A549 (cell line): ENCODE data around the gene IL4R. TPM values are rescaled to one million over a fixed set of nuclear protein-coding genes. Genes with fewer than 3 reads are reported as not detected.
A peak's percentile ranks its signal among the peaks of the same experiment; 100 is the strongest.

Source experiments
- ATAC-seq, 2 experiments: fragments of 200-7000 bp in 1 of 2; fragments of >200 bp in 1 of 2; cut with Nextera tagmentation in 1 of 2; cut with Tn5 transposase in 1 of 2; 3 replicates each; pipeline versions ENCODE4 v1.8.0 to v1.9.1; 2018 to 2020; ENCODE audit warnings: mild to moderate bottlenecking in 1 of 2, moderate library complexity in 1 of 2
- CTCF ChIA-PET: fragments of 300-600 bp; sonication (Branson Sonifier 250); formaldehyde crosslinking; extraction: SDS; loops from one replicate; lab custom pipeline; 2021; ENCODE audit warnings: antibody characterized with exemption, inconsistent platforms; lab: Yijun Ruan, JAX
- POLR2A ChIA-PET: fragments of 350-600 bp; formaldehyde crosslinking; extraction: SDS; loops from one replicate; lab custom pipeline; 2021; ENCODE audit warnings: antibody characterized with exemption, inconsistent platforms; lab: Yijun Ruan, JAX
- DNase-seq, 2 experiments: peaks; one replicate each; pipeline versions ENCODE4 v3.0.0 to v3.0.0-alpha.2; 2011 to 2016; ENCODE audit warnings: low read depth in 1 of 2, low spot score in 1 of 2
- FAIRE-seq: peaks from 2 replicates; lab custom pipeline; 2011; peaks lifted over from hg19 to GRCh38; lab: Jason Lieb, UNC
- H3K27ac ChIP-seq, 2 experiments: fragments of >200 bp; sonication (Bioruptor Twin); formaldehyde crosslinking; 3 replicates each; pipeline ENCODE4 v1.5.1; 2016 to 2017
- H3K4me1 ChIP-seq: fragments of >200 bp; sonication (Bioruptor Twin); formaldehyde crosslinking; 3 replicates; pipeline ENCODE4 v1.6.1; 2016
- H3K4me2 ChIP-seq: fragments of >200 bp; sonication (Bioruptor Twin); formaldehyde crosslinking; 3 replicates; pipeline ENCODE4 v1.6.1; 2016
- H3K4me3 ChIP-seq: fragments of >200 bp; sonication (Bioruptor Twin); formaldehyde crosslinking; 3 replicates; pipeline ENCODE4 v1.5.1; 2016
- H3K9me3 ChIP-seq: fragments of >200 bp; sonication (Bioruptor Twin); formaldehyde crosslinking; 3 replicates; pipeline ENCODE4 v1.6.1; 2016
- ATOH8 ChIP-seq: fragments of 250-450 bp; sonication (Bioruptor Pico); IDR thresholded peaks from 2 replicates; pipeline ENCODE4 v1.5.0; 2020; ENCODE audit warnings: low read depth, mild to moderate bottlenecking, moderate library complexity
- BCL3 ChIP-seq: fragments of >200 bp; sonication (Bioruptor Twin); formaldehyde crosslinking; IDR thresholded peaks from 3 replicates; pipeline ENCODE4 v1.6.1; 2016
- BHLHE40 ChIP-seq: IDR thresholded peaks from 2 replicates; pipeline ENCODE4 v1.6.1; 2012; ENCODE audit warnings: low read depth, low read length, inconsistent platforms
- CBX8 ChIP-seq: fragments of 200-600 bp; sonication (generic); IDR thresholded peaks from 2 replicates; pipeline ENCODE4 v1.6.1; 2016
- CEBPB ChIP-seq, 2 experiments: fragments of >200 bp in 1 of 2; sonication (Bioruptor Twin) in 1 of 2; formaldehyde crosslinking in 1 of 2; IDR thresholded peaks; 2 replicates each; pipeline ENCODE4 v1.6.1; 2012 to 2016
- CHD4 ChIP-seq: fragments of 200-600 bp; sonication (generic); IDR thresholded peaks from 2 replicates; pipeline ENCODE4 v1.6.1; 2016; ENCODE audit warnings: antibody characterized with exemption, mild to moderate bottlenecking, borderline replicate concordance
- CTCF ChIP-seq: fragments of >200 bp; sonication (Bioruptor Twin); formaldehyde crosslinking; IDR thresholded peaks from 3 replicates; pipeline ENCODE4 v1.5.1; 2016
- EHMT2 ChIP-seq: fragments of 200-600 bp; sonication (generic); IDR thresholded peaks from 2 replicates; pipeline ENCODE4 v1.6.1; 2016; ENCODE audit warnings: antibody characterized with exemption, low read depth, mild to moderate bottlenecking, moderate library complexity
- FOSL2 ChIP-seq, 2 experiments: fragments of 450-650 bp in 1 of 2; fragments of >200 bp in 1 of 2; sonication (Bioruptor Twin) in 1 of 2; formaldehyde crosslinking; IDR thresholded peaks; 2 replicates each; pipeline versions ENCODE4 v1.5.0 to v1.6.1; 2016 to 2020; ENCODE audit warnings: mild to moderate bottlenecking in 1 of 2, moderate library complexity in 1 of 2
- GATA3 ChIP-seq: IDR thresholded peaks from 2 replicates; pipeline ENCODE4 v1.6.1; 2012; ENCODE audit warnings: borderline replicate concordance
- HES2 ChIP-seq: fragments of >200 bp; sonication (Bioruptor Twin); formaldehyde crosslinking; IDR thresholded peaks from 2 replicates; pipeline ENCODE4 v1.6.1; 2016
- HOXB5 ChIP-seq: fragments of 250-450 bp; sonication (Bioruptor Pico); IDR thresholded peaks from 2 replicates; pipeline ENCODE4 v1.5.0; 2020; ENCODE audit warnings: mild to moderate bottlenecking, moderate library complexity
- JUN ChIP-seq, 2 experiments: fragments of >200 bp; sonication (Bioruptor Twin); formaldehyde crosslinking; IDR thresholded peaks; 2 replicates in 1 of 2; 3 replicates in 1 of 2; pipeline ENCODE4 v1.6.1; 2016 to 2017
- KDM5A ChIP-seq: fragments of 200-600 bp; sonication (generic); IDR thresholded peaks from 2 replicates; pipeline ENCODE4 v1.6.1; 2016; ENCODE audit warnings: antibody characterized with exemption, mild to moderate bottlenecking
- MAZ ChIP-seq: fragments of 150-350 bp; IDR thresholded peaks from 2 replicates; pipeline ENCODE4 v1.6.1; 2014; ENCODE audit warnings: antibody characterized with exemption, low read depth, low read length, borderline replicate concordance
- MYC ChIP-seq: IDR thresholded peaks from 2 replicates; pipeline ENCODE4 v1.6.1; 2012; ENCODE audit warnings: mild to moderate bottlenecking, inconsistent platforms, low read length, improper control_type of control experiment, borderline replicate concordance
- NR3C1 ChIP-seq: fragments of >200 bp; sonication (Bioruptor Twin); formaldehyde crosslinking; IDR thresholded peaks from 3 replicates; pipeline ENCODE4 v1.6.1; 2017
- PHF8 ChIP-seq: fragments of 200-600 bp; sonication (generic); IDR thresholded peaks from 2 replicates; pipeline ENCODE4 v1.6.1; 2016; ENCODE audit warnings: low read depth, mild to moderate bottlenecking, antibody characterized with exemption, moderate library complexity, borderline replicate concordance
- POLR2A ChIP-seq: IDR thresholded peaks from 2 replicates; pipeline ENCODE4 v1.6.1; 2012; ENCODE audit warnings: mild to moderate bottlenecking, low read length
- RFX5 ChIP-seq: fragments of 450-650 bp; IDR thresholded peaks from 2 replicates; pipeline ENCODE4 v1.7.1; 2014; ENCODE audit warnings: antibody characterized with exemption, mild to moderate bottlenecking, moderate library complexity
- SREBF2 ChIP-seq: fragments of 450-650 bp; IDR thresholded peaks from 2 replicates; pipeline ENCODE4 v1.6.1; 2014; ENCODE audit warnings: mild to moderate bottlenecking, moderate library complexity
- TFCP2L1 ChIP-seq: fragments of 250-450 bp; sonication (Bioruptor Pico); IDR thresholded peaks from 2 replicates; pipeline ENCODE4 v1.5.0; 2021; ENCODE audit warnings: mild to moderate bottlenecking
- USF2 ChIP-seq: fragments of 450-650 bp; IDR thresholded peaks from 2 replicates; pipeline ENCODE4 v1.6.1; 2014; ENCODE audit warnings: antibody characterized with exemption
- ZC3H11A ChIP-seq: fragments of 450-650 bp; IDR thresholded peaks from 2 replicates; pipeline ENCODE4 v1.6.1; 2014; ENCODE audit warnings: antibody characterized with exemption, mild to moderate bottlenecking
- WGBS: methylation state at CpG from one replicate; pipeline ENCODE4 v1.1.6; 2017; ENCODE audit errors: missing lambda C conversion rate; 5-methylcytosine and 5-hydroxymethylcytosine counted together
- polyA minus RNA-seq: library from RNA; depleted of rRNA, polyadenylated mRNA; stranded (reverse); fragments of >200 nt; gene quantifications from 2 replicates; pipeline ENCODE4 v1.2.3, GENCODE V29; 2011; rRNA and poly(A)+ RNA removed
- polyA plus RNA-seq, 4 experiments: library from polyadenylated mRNA; depleted of rRNA in 3 of 4; stranded (reverse); fragments of >200 nt; fragmentation: RNase III in 1 of 4; extraction: RNeasy Plus Mini Kit Qiagen cat#74134 plus additional on column Dnase treatment in 1 of 4; gene quantifications; 2 replicates in 3 of 4; 3 replicates in 1 of 4; pipeline ENCODE4 v1.2.3, GENCODE V29; 2011 to 2017

Gene IL4R
- polyA plus RNA-seq (2011; rRNA removed): 14.4 and 19.9 TPM in 2 replicates
- polyA plus RNA-seq (2012; cell fraction: cytosol; rRNA removed): 17.9 and 24.6 TPM in 2 replicates
- 37.5 and 40.4 TPM in 2 replicates for polyA plus RNA-seq (2012; cell fraction: nucleus; rRNA removed)
- 16.9 to 21.5 TPM (median 19.3 TPM) in 3 replicates for polyA plus RNA-seq (2017; fragmentation: RNase III; extraction: RNeasy Plus Mini Kit Qiagen cat#74134 plus additional on column Dnase treatment)
- 36.4 and 37.1 TPM in 2 replicates for polyA minus RNA-seq

GRCh38 chr16:27313422-27314160 lies at the start of gene IL4R:
IL4R (plus strand) TSS chr16:27313974; CDS start chr16:27340204, 26,230 bp downstream.
- H3K4me2 ChIP-seq: peak within 1 kb of the TSS; percentile 74
- H3K9me3 ChIP-seq: peaks cover 5% of the 10 kb centered on the region; the same call in 1 of the 3 replicates
- 2% methylated on average over 41 of the region's 85 CpGs for WGBS
- H3K27ac ChIP-seq: peak within 1 kb of the TSS; percentile 96 to 97
- no peak for FAIRE-seq
- no peak for TF ChIP-seq MYC
- peak; percentile 60 for TF ChIP-seq PHF8
- TF ChIP-seq JUN (IDR thresholded peaks at IDR 0.05): peak in 1 of 2 experiments; percentile 55; a peak in 1 of 5 replicates
- 0 out of 3 replicates have a peak, but pooled peaks have one; percentile 20 for TF ChIP-seq BCL3
- POLR2A ChIA-PET: no interaction called here
- peaks cover 31% of the 10 kb centered on the region for H3K4me1 ChIP-seq
- CTCF ChIA-PET: interaction anchor here (0.9 kb wide), 1 partner anchor 70 kb away, joined by 4 read pairs; no protein-coding TSS in a partner anchor
- peak in 1 of 2 experiments; percentile 80 for DNase-seq
- H3K4me3 ChIP-seq: peak within 1 kb of the TSS; percentile 99
- ATAC-seq: peak; percentile 47 to 73

- CTCF ChIA-PET: interaction anchor here (1.3 to 2.5 kb wide), 2 partner anchors 30 to 33 kb away, joined by 3 to 13 read pairs; no protein-coding TSS in a partner anchor
- no peak for FAIRE-seq
- H3K4me3 ChIP-seq: no peak overlapping the region
- POLR2A ChIA-PET: no interaction called here
- WGBS: 26% methylated on average over 6 of the region's 6 CpGs
- peak in 1 of 2 experiments; percentile 22; a peak in 2 of 6 replicates for ATAC-seq
- no peaks in the 10 kb centered on the region for H3K9me3 ChIP-seq
- no peak for DNase-seq
- peaks cover 15% of the 10 kb centered on the region for H3K4me1 ChIP-seq
- TF ChIP-seq FOSL2 (IDR thresholded peaks at IDR 0.05) (peak; percentile 72), FOSL2 (CRISPR knock-in tag; IDR thresholded peaks at IDR 0.05) (peak; percentile 71), EHMT2 (no peak), CEBPB (IDR thresholded peaks at IDR 0.05) (peak; percentile 63 to 84; a peak in 3 of 4 replicates)
- TF ChIP-seq, all 56 proteins: peak for 2
- peak overlapping the region; percentile 36 for H3K4me2 ChIP-seq
- 0 out of 6 replicates have a peak overlapping the region, but pooled peaks of 1 of the 2 experiments have one; percentile 4 for H3K27ac ChIP-seq
Observed at GRCh38 chr16:27264151-27264550, 49.6 kb upstream of the IL4R start.

GRCh38 chr16:27265982-27266381 lies 47.8 kb upstream of the IL4R start:
- no peak for DNase-seq
- Histone ChIP-seq H3K9me3 (no peaks in the 10 kb centered on the region), H3K4me1 (peaks cover 21% of the 10 kb centered on the region), H3K4me3 (no peak overlapping the region), H3K27ac (no peak overlapping the region), H3K4me2 (no peak overlapping the region)
- no peak for ATAC-seq
- POLR2A ChIA-PET: no interaction called here
- WGBS: 92% methylated on average over 1 of the region's 1 CpG
- CTCF ChIA-PET: interaction anchor here (1.0 kb wide), 1 partner anchor 30 kb away, joined by 3 read pairs; no protein-coding TSS in a partner anchor
- no peak for FAIRE-seq
- TF ChIP-seq ATOH8 (no peak), MAZ (no peak), EHMT2 (no peak), SREBF2 (no peak), CBX8 (no peak), ZC3H11A (no peak), HOXB5 (no peak), GATA3 (no peak), BCL3 (no peak), HES2 (no peak), USF2 (no peak), CTCF (no peak), CHD4 (no peak), RFX5 (no peak), POLR2A (no peak), TFCP2L1 (CRISPR knock-in tag) (no peak), KDM5A (no peak), BHLHE40 (no peak), NR3C1 (no peak)
